ENCODE results near the gene KCNK5.

KCNK5 gene

DNA sequence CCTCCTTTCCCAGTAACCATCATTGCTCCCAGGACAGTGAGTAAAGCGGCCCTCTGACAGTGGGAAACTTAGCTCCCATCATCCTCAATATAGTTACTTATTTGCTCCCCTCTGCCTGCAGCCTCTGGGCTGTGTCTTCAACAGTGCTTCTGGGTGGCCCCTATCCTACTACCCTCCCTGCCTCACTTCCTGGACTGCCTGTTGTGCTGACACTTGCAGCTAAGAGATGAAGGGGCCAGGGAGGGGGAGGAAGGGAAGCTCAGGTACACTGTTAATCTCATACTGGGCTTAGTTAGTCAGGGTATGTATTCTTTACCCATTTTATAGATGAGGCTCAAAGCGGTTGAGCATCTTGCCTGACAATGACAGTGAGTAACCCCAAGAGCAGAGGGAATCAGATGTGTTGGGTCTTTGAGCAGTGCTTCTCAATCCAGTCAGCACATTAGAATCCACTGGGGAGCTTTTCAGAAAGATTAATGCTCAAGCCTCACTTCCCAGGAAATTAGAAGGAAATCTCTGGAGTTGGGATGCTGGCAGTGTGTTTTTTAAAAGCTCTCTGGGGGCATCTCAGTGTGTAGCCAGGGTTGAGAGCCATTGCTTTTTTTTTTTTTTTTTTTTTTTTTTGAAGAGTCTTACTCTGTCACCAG is 27.1 kb upstream of the KCNK5 start:
- H3K4me1 Mint-ChIP-seq, result peaks cover 17% of the 10 kb centered on the region

DNA sequence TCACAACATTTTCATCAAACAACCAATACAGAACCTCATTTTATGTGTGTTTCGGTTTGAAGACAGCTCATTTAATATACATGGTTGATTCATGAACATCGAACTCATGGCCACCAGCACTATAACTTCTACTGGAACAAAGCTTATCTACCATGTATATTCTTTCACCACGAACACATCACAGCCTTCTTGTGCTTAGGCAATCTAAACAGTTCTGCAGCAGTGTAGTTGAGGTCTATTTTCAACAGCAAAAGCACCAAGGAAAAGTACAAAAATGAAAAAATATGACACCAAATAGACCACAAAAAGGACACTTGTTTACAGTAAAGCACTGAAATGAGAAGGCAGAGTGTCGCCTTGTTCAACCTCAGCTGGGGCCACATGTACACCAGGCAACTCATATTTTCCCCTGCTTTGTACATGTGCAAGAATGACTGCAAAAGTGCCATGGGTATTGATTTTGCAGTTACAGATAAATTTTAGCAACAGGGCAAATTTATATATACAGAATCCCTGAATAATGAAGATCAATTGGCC is 25.8 kb upstream of the KCNK5 start:
- Mint-ChIP-seq H3K27me3 (peaks cover 15% of the 10 kb centered on the region), H3K4me1 (peaks cover 17% of the 10 kb centered on the region), H3K27ac (no peak overlapping the region), H3K4me3 (no peak overlapping the region), H3K9me3 (peaks cover 7 to 11% of the 10 kb centered on the region in 2 donors)
- DNase-seq (no peak), ATAC-seq (peak; percentile 75)

More for the DNA sequence above, 27.1 kb upstream of the KCNK5 start:
- DNase-seq (no peak), ATAC-seq (peak; percentile 42)
- Mint-ChIP-seq H3K27me3 (peaks cover 28% of the 10 kb centered on the region), H3K4me3 (no peak overlapping the region), H3K27ac (no peak overlapping the region), H3K9me3 (peaks cover 7 to 22% of the 10 kb centered on the region in 2 donors)

DNA sequence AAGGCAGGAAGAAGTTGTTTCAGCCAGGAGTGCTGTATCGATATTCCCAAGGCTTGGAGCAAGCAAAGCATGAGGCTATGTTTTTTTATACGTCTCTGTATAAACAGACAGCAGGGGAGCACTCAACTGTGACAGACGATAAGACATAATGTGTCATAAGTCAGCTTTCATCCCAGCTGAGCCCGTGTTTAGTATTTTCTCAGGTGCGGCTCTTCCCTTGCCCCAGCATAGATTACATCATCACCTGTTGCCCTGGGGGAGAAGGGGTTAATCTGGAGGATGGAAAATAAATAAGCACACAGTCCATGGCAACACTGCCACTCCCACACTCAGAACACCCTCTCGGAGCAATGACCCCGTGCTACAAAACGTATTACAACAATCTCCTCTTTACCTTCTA is 22.1 kb upstream of the KCNK5 start:
- H3K9me3 Mint-ChIP-seq, result peaks cover 7 to 11% of the 10 kb centered on the region in 2 donors
- peaks cover 21% of the 10 kb centered on the region for H3K4me1 Mint-ChIP-seq
- H3K4me3 Mint-ChIP-seq, result no peak overlapping the region
- DNase-seq, result no peak
- peaks cover 10% of the 10 kb centered on the region for H3K27me3 Mint-ChIP-seq
- ATAC-seq, result no peak
- no peak overlapping the region for H3K27ac Mint-ChIP-seq

DNA sequence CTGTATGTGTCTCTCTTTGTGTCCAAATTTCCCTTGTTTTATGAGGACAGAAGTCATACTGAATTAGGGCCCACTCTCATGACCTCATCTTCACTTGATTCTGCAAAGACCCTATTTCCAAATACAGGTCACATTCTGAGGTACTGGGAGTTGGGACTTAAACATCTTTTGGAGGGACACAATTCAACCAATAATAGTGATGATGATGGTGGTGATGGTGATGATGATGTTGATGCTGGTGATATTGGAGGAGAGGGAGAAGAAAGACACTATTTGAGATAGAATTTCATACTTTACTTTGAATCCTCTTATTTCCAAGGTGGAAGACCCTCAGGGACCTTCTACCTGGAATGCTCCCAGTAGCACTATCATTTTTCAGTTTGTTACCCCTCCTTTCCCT is 21.2 kb upstream of the KCNK5 start:
- DNase-seq (no peak), ATAC-seq (no peak)
- peaks cover 17% of the 10 kb centered on the region for H3K4me1 Mint-ChIP-seq
- peaks cover 10% of the 10 kb centered on the region for H3K27me3 Mint-ChIP-seq
- peaks cover 7 to 11% of the 10 kb centered on the region in 2 donors for H3K9me3 Mint-ChIP-seq
- H3K27ac Mint-ChIP-seq, result no peak overlapping the region
- no peak overlapping the region for H3K4me3 Mint-ChIP-seq

- Mint-ChIP-seq H3K27ac (no peak overlapping the region), H3K9me3 (peaks cover 2 to 5% of the 10 kb centered on the region in 2 donors), H3K27me3 (peaks cover 10% of the 10 kb centered on the region), H3K4me3 (no peak overlapping the region), H3K4me1 (peaks cover 6% of the 10 kb centered on the region)
- ATAC-seq (no peak), DNase-seq (no peak)
Measured at GRCh38 chr6:39249278-39249677, 20.0 kb upstream of the KCNK5 start.

DNA sequence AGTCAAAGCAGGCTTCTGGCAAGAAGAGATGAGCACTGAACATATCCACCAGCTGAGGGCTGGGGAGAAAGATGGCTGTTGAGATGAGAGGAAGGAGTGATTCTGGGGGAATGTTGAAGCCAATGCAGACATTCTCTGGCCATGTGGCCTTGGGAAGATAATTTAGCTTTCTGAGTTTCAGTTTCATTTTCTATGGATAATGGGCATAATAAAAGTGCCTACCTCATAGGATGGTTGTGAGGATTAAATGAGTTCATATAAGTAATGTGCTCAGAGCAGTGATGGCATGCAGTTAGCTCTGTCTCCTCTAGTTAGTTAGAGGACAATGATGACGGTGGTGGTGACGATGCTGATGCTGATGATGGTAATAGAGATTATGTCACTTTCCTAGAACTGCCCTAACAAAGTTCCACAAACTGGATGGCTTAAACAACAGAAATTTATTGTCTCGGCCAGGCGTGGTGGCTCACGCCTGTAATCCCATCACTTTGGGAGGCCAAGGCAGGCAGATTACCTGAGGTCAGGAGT is 18.5 kb upstream of the KCNK5 start:
- peaks cover 6% of the 10 kb centered on the region for H3K4me1 Mint-ChIP-seq
- H3K4me3 Mint-ChIP-seq, result no peak overlapping the region
- H3K27me3 Mint-ChIP-seq, result peaks cover 10% of the 10 kb centered on the region
- DNase-seq, result no peak
- no peak overlapping the region for H3K27ac Mint-ChIP-seq
- H3K9me3 Mint-ChIP-seq, result no peaks in the 10 kb centered on the region
- peak; percentile 45 for ATAC-seq

- no peaks in the 10 kb centered on the region for H3K9me3 Mint-ChIP-seq
- H3K4me3 Mint-ChIP-seq, result no peak overlapping the region
- H3K4me1 Mint-ChIP-seq, result peaks cover 6% of the 10 kb centered on the region
- H3K27ac Mint-ChIP-seq, result no peak overlapping the region
- DNase-seq (no peak), ATAC-seq (no peak)
- no peaks in the 10 kb centered on the region for H3K27me3 Mint-ChIP-seq
Measured at GRCh38 chr6:39243809-39244208, 14.5 kb upstream of the KCNK5 start.

DNA sequence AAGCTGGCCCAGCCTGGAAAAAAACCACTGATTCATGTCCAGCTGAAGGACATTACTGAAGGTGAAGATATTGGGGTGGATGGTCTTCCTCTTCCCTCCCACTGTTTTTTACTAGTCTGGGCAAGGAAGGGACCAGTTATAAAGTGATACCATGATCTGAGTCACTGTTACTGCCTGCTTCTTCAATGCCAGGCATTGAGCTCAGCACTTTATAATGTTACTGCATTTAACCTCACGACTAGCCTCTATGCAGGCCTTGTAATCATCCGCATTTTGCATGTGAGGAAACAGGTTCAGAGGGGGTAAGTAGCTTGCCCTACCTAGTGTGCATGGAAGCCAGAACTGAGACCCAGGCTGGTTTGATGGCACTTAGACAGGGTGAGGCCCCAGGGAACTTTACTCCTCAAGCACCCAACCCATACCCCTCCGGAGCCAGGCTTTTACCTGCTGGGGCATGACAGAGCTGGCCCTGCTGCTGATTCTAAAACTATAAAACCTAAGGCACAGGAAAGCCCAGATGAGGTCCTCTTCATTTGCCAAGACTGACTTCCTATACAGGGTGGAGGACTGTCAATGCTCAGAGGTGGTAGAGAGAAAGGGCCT is 11.0 kb upstream of the KCNK5 start:
- no peak for ATAC-seq
- Mint-ChIP-seq H3K4me3 (no peak overlapping the region), H3K27me3 (no peaks in the 10 kb centered on the region), H3K4me1 (no peaks in the 10 kb centered on the region), H3K27ac (no peak overlapping the region), H3K9me3 (no peaks in the 10 kb centered on the region)
- DNase-seq, result no peak

DNA sequence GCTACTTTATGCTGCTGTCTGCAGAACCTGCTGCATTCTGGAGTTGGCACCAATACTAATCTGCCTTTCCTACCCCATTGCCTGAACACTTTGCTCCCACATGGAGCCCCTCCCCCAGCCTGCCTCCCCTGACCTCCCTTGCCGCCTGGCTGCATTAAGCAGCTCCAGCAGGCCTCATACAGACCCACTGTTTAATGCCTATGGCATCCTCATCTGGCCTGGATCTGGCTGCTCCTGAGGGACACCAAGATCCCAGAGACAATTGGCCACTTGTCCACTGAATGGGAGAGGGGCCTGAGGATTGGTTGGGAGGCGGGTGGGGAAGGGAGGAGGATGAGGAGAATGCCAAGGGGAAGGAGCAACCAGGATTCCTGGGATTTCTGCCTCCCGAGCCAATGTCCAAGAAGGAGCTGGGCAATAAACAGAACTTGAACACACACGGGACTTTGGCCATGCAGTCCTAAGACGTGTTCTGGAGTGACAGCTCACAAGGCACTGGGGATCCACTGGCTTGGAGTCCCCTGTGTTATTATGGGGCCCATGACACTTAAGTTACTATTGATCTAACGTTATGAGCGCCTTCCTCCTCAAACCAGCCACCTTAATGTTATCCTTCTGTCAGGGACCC is 10.4 kb upstream of the KCNK5 start:
- Mint-ChIP-seq H3K9me3 (no peaks in the 10 kb centered on the region), H3K4me3 (no peak overlapping the region), H3K27me3 (no peaks in the 10 kb centered on the region), H3K27ac (no peak overlapping the region), H3K4me1 (no peaks in the 10 kb centered on the region)
- no peak for DNase-seq
- no peak for ATAC-seq

DNA sequence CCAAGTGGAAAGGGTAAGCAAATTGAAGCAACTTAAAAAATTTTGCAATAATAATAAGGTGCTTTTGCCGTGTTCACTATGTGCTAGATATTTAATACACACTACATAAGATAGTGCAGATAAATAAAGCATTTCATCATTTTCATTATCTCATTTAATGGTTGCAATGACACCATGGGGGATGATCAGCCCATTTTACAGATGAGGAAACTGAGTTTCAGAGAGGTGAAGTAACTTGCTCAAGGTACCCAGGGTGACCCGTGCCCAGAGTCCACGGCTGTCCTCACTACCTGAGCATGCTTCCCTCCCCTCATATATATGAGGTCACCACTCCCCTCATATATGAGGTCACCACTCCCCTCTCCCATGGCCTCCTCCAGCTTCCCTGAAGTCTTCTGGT is 7.5 kb upstream of the KCNK5 start:
- ATAC-seq (no peak), DNase-seq (no peak)
- Mint-ChIP-seq H3K4me3 (no peak overlapping the region), H3K27ac (no peak overlapping the region), H3K4me1 (no peaks in the 10 kb centered on the region), H3K9me3 (no peaks in the 10 kb centered on the region), H3K27me3 (no peaks in the 10 kb centered on the region)

GRCh38 chr6:39233333-39233732 is 4.1 kb upstream of the KCNK5 start:
- Mint-ChIP-seq H3K9me3 (no peaks in the 10 kb centered on the region), H3K4me1 (peaks cover 11% of the 10 kb centered on the region), H3K27me3 (no peaks in the 10 kb centered on the region), H3K27ac (no peak overlapping the region), H3K4me3 (no peak overlapping the region)
- ATAC-seq (no peak), DNase-seq (no peak)

DNA sequence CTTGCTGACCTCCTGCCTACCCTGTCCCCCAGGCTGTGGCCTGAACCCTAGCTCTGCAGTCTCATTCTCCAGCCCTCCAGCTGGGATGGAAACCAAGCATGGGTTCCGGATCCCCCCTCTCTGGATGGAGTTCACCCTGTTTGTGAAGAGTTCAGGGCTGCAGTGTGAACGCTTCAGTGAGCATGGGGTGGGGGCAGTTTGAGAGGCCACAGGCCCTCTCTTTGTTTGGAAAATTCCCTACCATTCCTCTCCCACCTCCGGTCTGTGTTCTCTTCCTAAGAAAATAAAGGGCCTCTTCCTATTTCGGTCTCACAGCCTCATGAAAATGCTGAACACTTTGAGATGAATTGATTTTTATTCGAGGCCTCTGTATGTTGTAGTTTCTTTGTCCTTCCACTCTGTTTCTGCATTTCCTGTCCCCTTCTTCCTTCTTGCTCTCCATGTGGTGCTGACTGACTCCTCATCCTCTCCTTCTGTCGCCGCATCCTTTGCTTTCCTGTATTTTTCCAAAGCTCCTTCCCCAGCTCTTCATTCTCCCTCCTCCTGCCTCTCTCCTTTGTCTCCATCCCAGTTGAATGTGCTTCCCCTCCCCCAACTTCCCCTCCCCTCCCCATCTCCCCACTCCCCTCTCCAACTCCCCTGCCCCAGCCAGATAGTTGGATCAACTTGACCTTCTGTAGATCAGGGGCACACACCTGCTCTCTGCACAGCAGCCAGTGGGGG is 2.4 kb upstream of the KCNK5 start:
- DNase-seq (no peak), ATAC-seq (no peak)
- no peak overlapping the region for H3K4me3 Mint-ChIP-seq
- no peaks in the 10 kb centered on the region for H3K9me3 Mint-ChIP-seq
- H3K27ac Mint-ChIP-seq, result no peak overlapping the region
- H3K4me1 Mint-ChIP-seq, result peaks cover 25% of the 10 kb centered on the region
- no peaks in the 10 kb centered on the region for H3K27me3 Mint-ChIP-seq

- ATAC-seq (no peak), DNase-seq (no peak)
- H3K9me3 Mint-ChIP-seq, result no peaks in the 10 kb centered on the region
- no peak overlapping the region for H3K4me3 Mint-ChIP-seq
- no peaks in the 10 kb centered on the region for H3K27me3 Mint-ChIP-seq
- peaks cover 35% of the 10 kb centered on the region for H3K4me1 Mint-ChIP-seq
- H3K27ac Mint-ChIP-seq, result no peak overlapping the region
Measured at GRCh38 chr6:39230654-39231035, 1.4 kb upstream of the KCNK5 start.

DNA sequence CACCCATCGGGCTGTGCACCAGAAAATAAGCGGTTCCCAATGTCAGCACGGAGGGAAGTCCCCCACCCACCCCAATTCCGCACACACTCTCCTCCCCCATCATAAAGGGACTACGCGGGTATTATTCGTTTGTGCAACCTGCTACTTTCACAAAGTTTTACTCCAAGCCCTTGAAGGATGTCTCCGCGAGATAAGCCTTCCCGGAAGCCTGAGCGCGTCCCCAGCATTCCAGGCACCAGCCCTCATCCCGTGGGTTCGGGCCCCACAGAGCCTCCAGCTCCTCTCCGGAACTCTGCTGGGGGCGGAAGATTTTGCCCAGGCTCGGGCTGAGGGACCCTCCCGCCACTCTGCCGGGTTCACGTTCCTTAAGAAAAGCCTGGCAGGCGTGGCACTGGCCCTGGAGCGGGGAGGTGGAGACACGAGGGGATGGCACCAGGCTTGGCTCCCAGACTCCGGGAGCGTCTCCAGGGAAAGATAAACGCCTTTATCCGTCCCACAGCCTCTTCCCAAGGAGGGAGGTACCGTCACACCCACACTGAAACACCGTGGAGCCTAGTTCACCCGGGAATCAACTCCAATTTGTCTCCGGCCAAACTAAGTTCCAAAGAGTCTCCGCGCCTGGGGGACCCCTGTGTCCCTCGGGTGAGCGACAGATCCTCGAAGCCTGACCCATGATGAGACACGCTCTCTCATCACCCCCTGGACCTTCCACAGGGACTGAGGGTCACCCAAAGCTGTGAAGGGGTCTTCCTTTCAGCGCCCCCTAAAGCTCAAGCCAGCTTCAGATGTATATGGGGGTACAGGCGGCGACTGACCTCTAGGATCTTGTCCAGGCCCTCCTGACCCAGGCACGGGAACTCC is 934 bp downstream of the KCNK5 start:
- ATAC-seq (peak; percentile 36), DNase-seq (peak; percentile 23 to 32)
- H3K27me3 Mint-ChIP-seq, result no peaks in the 10 kb centered on the region
- H3K9me3 Mint-ChIP-seq, result no peaks in the 10 kb centered on the region
- H3K27ac Mint-ChIP-seq, result peak overlapping the region; percentile 86 to 93
- H3K4me1 Mint-ChIP-seq, result peaks cover 58% of the 10 kb centered on the region
- H3K4me3 Mint-ChIP-seq, result peak overlapping the region; percentile 82 to 90

GRCh38 chr6:39227476-39227875 is 1.8 kb downstream of the KCNK5 start:
- H3K4me3 Mint-ChIP-seq, result peak overlapping the region; percentile 82 to 90
- no peaks in the 10 kb centered on the region for H3K27me3 Mint-ChIP-seq
- H3K4me1 Mint-ChIP-seq, result peaks cover 67% of the 10 kb centered on the region
- no peaks in the 10 kb centered on the region for H3K9me3 Mint-ChIP-seq
- ATAC-seq (no peak), DNase-seq (no peak)
- peak overlapping the region; percentile 40 to 60 for H3K27ac Mint-ChIP-seq

All from stimulated activated naive CD8-positive, alpha-beta T cell treated with anti-CD3 and anti-CD28 coated beads, Interleukin-15, amount 100 ng/mL, for 72 hours (primary cell).